OCI-LY3 (cell line): ENCODE measurements around the gene CD83.
A peak's percentile ranks its signal among the peaks of the same experiment; 100 is the strongest.

Source experiments
- EZH2phosphoT487 ChIP-seq: fragments of 200-600 bp; shearing (Covaris generic); IDR thresholded peaks from 2 replicates; pipeline ENCODE4 v1.6.1; 2018; ENCODE audit warnings: antibody characterized with exemption, mixed run types, low read depth
- TF ChIP-seq, protein P1 (sequence below): fragments of 200-600, 300-600 bp; sonication (generic); IDR thresholded peaks from 2 replicates; pipeline ENCODE4 v1.5.1; 2014; ENCODE audit warnings: antibody characterized with exemption, low read length, low read depth

DNA sequence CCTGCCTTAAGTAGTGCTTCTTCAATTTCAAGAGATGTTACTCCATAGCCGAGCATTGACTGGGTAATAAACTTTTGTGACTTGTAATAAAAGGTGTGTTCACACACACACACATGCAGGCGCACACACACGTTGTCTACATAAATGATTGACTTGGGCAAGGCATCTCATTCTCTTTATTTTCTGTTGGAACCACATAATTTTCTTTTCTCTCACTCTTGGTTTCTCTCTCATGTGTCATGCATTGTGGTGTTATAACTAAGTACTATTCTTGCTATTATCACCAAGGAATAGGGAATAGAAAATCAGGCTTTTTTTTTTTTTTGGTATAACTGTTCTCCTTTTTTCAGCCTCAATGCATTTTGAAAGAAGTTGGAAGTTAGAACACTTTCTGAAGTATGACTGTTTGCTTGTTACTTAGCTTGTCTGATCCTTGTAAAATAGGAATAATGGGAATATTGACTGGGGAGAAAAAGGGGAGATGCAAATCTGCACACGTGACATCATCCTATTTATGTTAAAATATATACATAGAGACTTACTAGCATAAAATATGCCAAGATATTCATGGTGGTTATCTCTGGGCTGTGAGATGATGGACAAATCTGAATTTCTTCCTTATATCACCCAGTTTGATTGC, 26.1 kb upstream of the CD83 start:
- TF ChIP-seq, protein P1, sequence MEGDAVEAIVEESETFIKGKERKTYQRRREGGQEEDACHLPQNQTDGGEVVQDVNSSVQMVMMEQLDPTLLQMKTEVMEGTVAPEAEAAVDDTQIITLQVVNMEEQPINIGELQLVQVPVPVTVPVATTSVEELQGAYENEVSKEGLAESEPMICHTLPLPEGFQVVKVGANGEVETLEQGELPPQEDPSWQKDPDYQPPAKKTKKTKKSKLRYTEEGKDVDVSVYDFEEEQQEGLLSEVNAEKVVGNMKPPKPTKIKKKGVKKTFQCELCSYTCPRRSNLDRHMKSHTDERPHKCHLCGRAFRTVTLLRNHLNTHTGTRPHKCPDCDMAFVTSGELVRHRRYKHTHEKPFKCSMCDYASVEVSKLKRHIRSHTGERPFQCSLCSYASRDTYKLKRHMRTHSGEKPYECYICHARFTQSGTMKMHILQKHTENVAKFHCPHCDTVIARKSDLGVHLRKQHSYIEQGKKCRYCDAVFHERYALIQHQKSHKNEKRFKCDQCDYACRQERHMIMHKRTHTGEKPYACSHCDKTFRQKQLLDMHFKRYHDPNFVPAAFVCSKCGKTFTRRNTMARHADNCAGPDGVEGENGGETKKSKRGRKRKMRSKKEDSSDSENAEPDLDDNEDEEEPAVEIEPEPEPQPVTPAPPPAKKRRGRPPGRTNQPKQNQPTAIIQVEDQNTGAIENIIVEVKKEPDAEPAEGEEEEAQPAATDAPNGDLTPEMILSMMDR = no peak
- TF ChIP-seq EZH2phosphoT487 = 0 out of 2 replicates have a peak, but pooled peaks have one; percentile 46
